ENCODE results near the gene ADSS1. TPM values are rescaled to one million over a fixed set of nuclear protein-coding genes. Genes with fewer than 3 reads are reported as not detected.

Gene ADSS1
- total RNA-seq, 1 experiment from 2014 or later, result 9.9 TPM

- Histone ChIP-seq H4K20me1 (ENCODE audit: insufficient read depth) (no peaks in the 10 kb centered on the region), H3K4me3 (replicated peaks in 1 of 2; ENCODE audit: low read depth in 1 of 2, low read length in 2 of 2) (no peak overlapping the region), H3K27me3 (ENCODE audit: insufficient read depth, low read length) (no peaks in the 10 kb centered on the region), H2AFZ (ENCODE audit: low read depth, low read length, poor library complexity, severe bottlenecking) (no peak overlapping the region), H3K79me2 (ENCODE audit: insufficient read depth, low read length) (no peaks in the 10 kb centered on the region), H3K9me3 (ENCODE audit: control insufficient read depth in 1 of 2, insufficient read depth in 1 of 2, low read depth in 1 of 2, low read length in 2 of 2) (no peaks in the 10 kb centered on the region), H3K4me1 (ENCODE audit: control insufficient read depth in 1 of 2, insufficient read depth in 2 of 2, low read length in 2 of 2) (peaks cover 32 to 46% of the 10 kb centered on the region in 2 experiments), H3K4me2 (ENCODE audit: low read length) (no peak overlapping the region), H3K36me3 (ENCODE audit: control insufficient read depth in 1 of 2, insufficient read depth in 2 of 2, low read length in 2 of 2) (no peaks in the 10 kb centered on the region), H3K9ac (ENCODE audit: low read length) (no peak overlapping the region), H3K27ac (ENCODE audit: low read depth, low read length) (no peak overlapping the region), H3K9me2 (ENCODE audit: insufficient read depth) (no peaks in the 10 kb centered on the region)
- TF ChIP-seq ZNF274 (IDR thresholded peaks at IDR 0.05; ENCODE audit: low read depth, low read length) (no peak), YY1 (IDR thresholded peaks at IDR 0.05; ENCODE audit: extremely low read depth, insufficient replicate concordance, low read depth, low read length) (no peak), SP1 (IDR thresholded peaks at IDR 0.05; ENCODE audit: low read depth) (no peak), CBX3 (IDR thresholded peaks at IDR 0.05; ENCODE audit: low read depth) (no peak), POLR2AphosphoS5 (IDR thresholded peaks at IDR 0.05; ENCODE audit: low read depth, low read length) (no peak), CEBPB (IDR thresholded peaks at IDR 0.05; ENCODE audit: low read depth) (no peak), FOSL1 (IDR thresholded peaks at IDR 0.05; ENCODE audit: low read depth) (no peak), ZBTB33 (IDR thresholded peaks at IDR 0.05; ENCODE audit: extremely low read depth, insufficient replicate concordance, low read length) (no peak), EZH2phosphoT487 (IDR thresholded peaks at IDR 0.05; ENCODE audit: borderline replicate concordance) (no peak), RAD21 (IDR thresholded peaks at IDR 0.05; ENCODE audit: low read depth) (no peak), POLR2A (IDR thresholded peaks at IDR 0.05; ENCODE audit: borderline replicate concordance, extremely low read depth, insufficient read depth, insufficient read length) (no peak)
- CTCF ChIA-PET, result no interaction called here
- DNase-seq (ENCODE audit: low read depth, low spot score) (no peak), ATAC-seq (no peak)
- intact Hi-C loops (cut with micrococcal nuclease), result no loop called here
- RAD21 ChIA-PET (ENCODE audit: low non-redundant PET in 1 of 2, low total read pairs in 2 of 2, uncharacterized antibody in 2 of 2, unreplicated experiment in 2 of 2), result no interaction called here
- POLR2A ChIA-PET, result no interaction called here
- no TSS peak for BruUV-seq (replicated peaks)
Measured at GRCh38 chr14:104675447-104675846, 48.6 kb upstream of the ADSS1 start.
